SU-DHL-6 (cell line): ENCODE measurements around the gene ABCC8.

ENCODE experiments used
- H2AFZ ChIP-seq: fragments of 200-600 bp; sonication (generic); 2 replicates; pipeline ENCODE4 v1.6.1; 2014; ENCODE audit warnings: low read depth, mild to moderate bottlenecking, moderate library complexity, mixed read lengths, antibody characterized with exemption, low read length; ENCODE audit not compliant: severe bottlenecking
- H3F3A ChIP-seq: fragments of 200-600 bp; shearing (Covaris generic); 2 replicates; pipeline ENCODE4 v1.6.0; 2016; ENCODE audit warnings: antibody characterized with exemption, mild to moderate bottlenecking; ENCODE audit not compliant: insufficient read depth
- H3K27ac ChIP-seq: fragments of 200-600 bp; sonication (generic); 2 replicates; pipeline ENCODE4 v1.5.1; 2016; ENCODE audit warnings: low read depth, mild to moderate bottlenecking, low read length, moderate library complexity, mixed read lengths
- H3K27me3 ChIP-seq: fragments of 200-600 bp; sonication (generic), shearing (Covaris generic); 2 replicates; pipeline ENCODE4 v1.6.0; 2014; ENCODE audit warnings: mild to moderate bottlenecking, low read length
- H3K36me3 ChIP-seq: fragments of 200-600 bp; sonication (generic); 2 replicates; pipeline ENCODE4 v1.6.1; 2014; ENCODE audit warnings: mild to moderate bottlenecking, low read length, mixed read lengths
- H3K4me2 ChIP-seq: fragments of 300-600, 200-600 bp; shearing (Covaris generic), sonication (generic); 2 replicates; pipeline ENCODE4 v1.6.0; 2014; ENCODE audit warnings: low read length, low read depth, mild to moderate bottlenecking; ENCODE audit not compliant: poor library complexity, severe bottlenecking
- H3K4me3 ChIP-seq: fragments of 200-600 bp; sonication (generic); 2 replicates; pipeline ENCODE4 v1.5.1; 2014; ENCODE audit warnings: antibody characterized with exemption, low read length, mild to moderate bottlenecking, mixed read lengths; ENCODE audit not compliant: insufficient read depth, poor library complexity, severe bottlenecking
- H3K79me2 ChIP-seq: fragments of 200-600 bp; sonication (generic); 2 replicates; pipeline ENCODE4 v1.6.1; 2014; ENCODE audit warnings: mild to moderate bottlenecking, low read length, moderate library complexity; ENCODE audit not compliant: insufficient read depth
- H3K9ac ChIP-seq: fragments of 200-600 bp; sonication (generic); 2 replicates; pipeline ENCODE4 v1.7.0; 2014; ENCODE audit warnings: mild to moderate bottlenecking, low read length
- H3K9me2 ChIP-seq: fragments of 200-600 bp; sonication (generic); replicated peaks from 2 replicates; pipeline ENCODE4 v1.6.1; 2014; ENCODE audit warnings: low read length; ENCODE audit not compliant: insufficient read depth
- H3K9me3 ChIP-seq: fragments of 200-600 bp; sonication (generic); 2 replicates; pipeline ENCODE4 v1.6.1; 2014; ENCODE audit warnings: low read length, mixed read lengths; ENCODE audit not compliant: insufficient read depth
- H4K20me1 ChIP-seq: fragments of 200-600 bp; sonication (generic); 2 replicates; pipeline ENCODE4 v1.6.1; 2014; ENCODE audit warnings: low read depth, mild to moderate bottlenecking, antibody characterized with exemption, low read length, moderate library complexity, mixed read lengths
- CTCF ChIP-seq: fragments of 200-600 bp; sonication (generic); IDR thresholded peaks from one replicate; pipeline ENCODE4 v1.5.1; 2017; ENCODE audit warnings: antibody characterized with exemption, mild to moderate bottlenecking, low read length, moderate library complexity; ENCODE audit not compliant: insufficient read depth, poor library complexity, severe bottlenecking
- EZH2phosphoT487 ChIP-seq: fragments of 200-600 bp; sonication (generic), shearing (Covaris generic); conservative IDR thresholded peaks from 2 replicates; pipeline ENCODE4 v1.6.1; 2018; ENCODE audit warnings: mild to moderate bottlenecking, antibody characterized with exemption, low read length, moderate library complexity, mixed read lengths

Gene ABCC8

GRCh38 chr11:17524221-17524620 lies 47.6 kb upstream of the ABCC8 start:
- H3K36me3 ChIP-seq: no peaks in the 10 kb centered on the region
- H2AFZ ChIP-seq: no peak overlapping the region
- H4K20me1 ChIP-seq: no peaks in the 10 kb centered on the region
- H3K9me2 ChIP-seq: no peaks in the 10 kb centered on the region
- no peak overlapping the region for H3K4me3 ChIP-seq
- no peaks in the 10 kb centered on the region for H3K27me3 ChIP-seq
- H3K9ac ChIP-seq: no peak overlapping the region
- TF ChIP-seq CTCF (no peak), EZH2phosphoT487 (no peak)
- no peaks in the 10 kb centered on the region for H3F3A ChIP-seq
- H3K9me3 ChIP-seq: no peaks in the 10 kb centered on the region
- no peaks in the 10 kb centered on the region for H3K79me2 ChIP-seq
- no peak overlapping the region for H3K27ac ChIP-seq
- no peak overlapping the region for H3K4me2 ChIP-seq

- H3K4me2 ChIP-seq: no peak overlapping the region
- H3K79me2 ChIP-seq: no peaks in the 10 kb centered on the region
- no peak overlapping the region for H3K4me3 ChIP-seq
- no peaks in the 10 kb centered on the region for H4K20me1 ChIP-seq
- TF ChIP-seq CTCF (no peak), EZH2phosphoT487 (no peak)
- H3K9ac ChIP-seq: no peak overlapping the region
- H3K27me3 ChIP-seq: no peaks in the 10 kb centered on the region
- H3K9me3 ChIP-seq: no peaks in the 10 kb centered on the region
- H2AFZ ChIP-seq: no peak overlapping the region
- no peaks in the 10 kb centered on the region for H3K36me3 ChIP-seq
- H3K9me2 ChIP-seq: no peaks in the 10 kb centered on the region
- H3K27ac ChIP-seq: no peak overlapping the region
- H3F3A ChIP-seq: no peaks in the 10 kb centered on the region
Measured at GRCh38 chr11:17522655-17523054, 46.0 kb upstream of the ABCC8 start.

DNA sequence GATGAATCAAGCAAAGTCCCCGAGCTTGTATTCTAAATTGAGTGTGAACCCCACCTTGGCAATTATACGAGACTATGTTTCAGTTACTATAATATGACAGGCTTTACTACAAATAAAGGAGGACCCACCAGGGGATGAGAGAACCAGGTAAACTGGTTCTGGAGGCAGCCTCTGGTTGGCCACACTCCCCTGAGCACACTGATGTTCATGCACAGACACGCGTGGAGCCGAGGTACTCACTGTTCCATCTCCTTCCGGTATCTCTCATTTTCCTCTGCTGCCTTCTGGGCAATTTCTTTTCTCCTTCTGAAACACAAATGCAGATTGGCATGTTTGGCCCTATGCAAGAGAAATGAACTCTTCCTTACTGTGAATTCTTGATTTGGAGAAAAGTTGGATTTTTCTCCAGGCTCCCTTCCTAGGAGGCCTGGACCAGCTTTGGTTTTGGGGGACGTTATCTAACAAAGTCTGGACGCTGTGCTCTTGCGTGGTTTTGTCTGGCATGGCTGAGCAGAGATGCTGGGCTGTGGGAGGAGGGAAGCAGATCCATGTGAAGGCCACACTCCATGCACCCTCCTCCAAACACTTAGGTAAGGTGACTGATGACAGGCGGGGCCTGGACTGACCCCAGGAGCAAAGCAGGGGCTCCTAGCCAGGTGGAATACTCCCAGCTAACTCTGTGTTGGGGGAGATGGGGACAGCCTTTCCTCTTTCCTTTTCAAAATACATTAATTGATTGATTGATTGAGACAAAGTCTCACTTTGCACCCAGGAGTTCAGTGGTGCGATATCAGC lies 44.7 kb upstream of the ABCC8 start:
- Histone ChIP-seq H3K79me2 (no peaks in the 10 kb centered on the region), H3K9me3 (no peaks in the 10 kb centered on the region), H4K20me1 (no peaks in the 10 kb centered on the region), H3F3A (no peaks in the 10 kb centered on the region), H3K4me2 (no peak overlapping the region), H3K9ac (no peak overlapping the region), H3K4me3 (no peak overlapping the region), H3K27me3 (no peaks in the 10 kb centered on the region), H3K36me3 (no peaks in the 10 kb centered on the region), H3K9me2 (no peaks in the 10 kb centered on the region), H3K27ac (no peak overlapping the region), H2AFZ (no peak overlapping the region)
- TF ChIP-seq EZH2phosphoT487 (no peak), CTCF (no peak)
